Raji (cell line): Measurements from ENCODE around the gene DYNC2H1.

Experiments used
- POLR2A ChIP-seq: IDR thresholded peaks from 2 replicates; pipeline ENCODE4 v1.6.1; 2011; ENCODE audit warnings: low read depth, low read length, control low read depth; ENCODE audit not compliant: insufficient read depth

Gene DYNC2H1

GRCh38 chr11:103215812-103216211 lies 106.6 kb downstream of the DYNC2H1 start:
- TF ChIP-seq POLR2A: no peak

- no peak for TF ChIP-seq POLR2A
These were observed 110.9 kb downstream of the DYNC2H1 start for GRCh38 chr11:103220133-103220532.

DNA sequence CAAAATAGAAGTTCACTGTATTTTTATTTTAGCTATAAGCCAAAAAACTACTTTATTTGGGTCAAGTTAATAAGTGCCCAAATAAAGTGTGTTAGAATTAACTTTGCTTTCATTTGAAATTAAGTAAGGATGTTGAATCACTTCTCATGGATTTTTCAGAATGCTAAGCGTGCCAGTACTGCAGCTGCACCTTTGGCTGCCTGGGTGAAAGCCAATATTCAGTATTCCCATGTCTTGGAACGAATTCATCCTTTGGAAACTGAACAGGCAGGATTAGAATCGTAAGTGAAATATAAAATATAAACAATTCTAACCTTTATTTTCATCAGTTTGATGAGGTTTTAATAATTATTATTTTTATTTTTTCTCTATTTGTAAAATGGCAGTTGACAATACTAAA lies 113.6 kb downstream of the DYNC2H1 start:
- no peak for TF ChIP-seq POLR2A

DNA sequence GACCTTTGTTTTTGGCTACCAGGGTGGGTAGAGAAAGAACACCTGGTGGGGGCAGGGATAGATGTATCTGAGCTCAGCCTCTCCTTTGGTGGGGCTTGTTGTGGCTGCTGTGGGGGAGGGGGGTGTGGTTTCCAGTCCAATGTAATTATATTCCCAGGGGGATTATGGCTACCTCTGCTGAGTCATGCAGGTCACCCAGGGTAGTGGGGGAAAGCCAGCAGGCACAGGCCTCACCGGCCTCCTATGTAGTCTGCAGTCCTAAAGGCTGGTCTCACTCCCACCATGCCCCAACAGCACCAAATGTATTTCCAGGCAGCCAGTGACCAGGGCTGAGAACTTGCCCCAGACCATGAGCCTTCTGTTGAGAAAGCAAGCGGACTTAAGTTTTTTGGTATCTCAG lies 119.6 kb downstream of the DYNC2H1 start:
- TF ChIP-seq POLR2A: no peak

- no peak for TF ChIP-seq POLR2A
These were observed 125.7 kb downstream of the DYNC2H1 start for GRCh38 chr11:103234974-103235373.

DNA sequence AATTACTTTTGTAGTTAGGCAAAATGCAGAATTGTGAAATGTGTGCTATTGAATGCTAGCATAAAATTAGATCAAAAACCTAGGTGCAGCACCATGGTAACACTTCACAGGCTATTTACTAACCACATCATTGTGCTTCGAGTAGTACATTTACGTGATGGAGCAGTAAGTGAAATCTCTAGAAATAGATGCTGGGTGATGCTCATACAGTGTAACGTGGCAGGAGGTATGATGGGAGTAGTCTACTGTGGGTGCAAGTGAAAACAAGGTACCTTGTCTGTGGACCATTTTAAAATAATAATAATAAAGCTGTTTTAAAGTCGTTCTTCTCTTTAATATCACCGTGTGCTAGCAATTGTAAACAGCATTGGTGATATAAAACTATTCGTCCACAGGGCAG lies 132.3 kb downstream of the DYNC2H1 start:
- TF ChIP-seq POLR2A: no peak

DNA sequence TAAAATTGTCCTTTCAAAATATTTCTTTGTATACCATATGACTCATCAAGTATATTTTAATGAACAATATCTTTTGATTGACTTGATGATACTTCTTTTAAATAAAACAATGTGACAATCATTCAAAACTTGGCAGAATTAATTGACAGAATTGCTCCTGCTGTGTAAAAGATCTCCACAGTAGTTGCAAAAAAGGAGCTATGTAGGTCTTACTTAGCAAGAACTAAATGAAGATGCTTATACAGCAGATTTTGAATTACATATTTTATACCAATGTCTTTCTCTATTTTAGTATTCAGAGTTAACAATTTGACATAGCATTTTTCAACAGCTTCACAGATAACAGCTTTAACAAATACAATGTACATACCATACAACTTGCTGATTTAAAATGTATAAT lies 144.9 kb downstream of the DYNC2H1 start:
- TF ChIP-seq POLR2A: no peak

DNA sequence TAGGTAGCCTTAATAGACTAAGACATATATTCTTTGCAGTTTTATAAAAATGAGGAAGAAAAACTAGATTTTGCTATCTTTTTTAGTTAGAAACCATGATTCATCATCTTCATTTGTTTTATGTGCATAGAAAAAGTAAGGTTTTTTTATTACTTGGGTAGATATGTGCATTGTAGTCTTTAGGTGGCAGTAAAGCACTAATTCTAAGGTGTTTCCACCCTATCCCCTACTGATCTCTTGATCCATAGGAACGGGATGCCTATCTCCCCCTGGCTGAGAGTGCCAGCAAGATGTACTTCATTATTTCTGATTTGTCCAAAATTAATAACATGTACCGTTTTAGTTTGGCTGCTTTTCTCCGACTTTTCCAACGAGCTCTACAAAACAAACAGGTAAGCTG lies 148.1 kb downstream of the DYNC2H1 start:
- no peak for TF ChIP-seq POLR2A

DNA sequence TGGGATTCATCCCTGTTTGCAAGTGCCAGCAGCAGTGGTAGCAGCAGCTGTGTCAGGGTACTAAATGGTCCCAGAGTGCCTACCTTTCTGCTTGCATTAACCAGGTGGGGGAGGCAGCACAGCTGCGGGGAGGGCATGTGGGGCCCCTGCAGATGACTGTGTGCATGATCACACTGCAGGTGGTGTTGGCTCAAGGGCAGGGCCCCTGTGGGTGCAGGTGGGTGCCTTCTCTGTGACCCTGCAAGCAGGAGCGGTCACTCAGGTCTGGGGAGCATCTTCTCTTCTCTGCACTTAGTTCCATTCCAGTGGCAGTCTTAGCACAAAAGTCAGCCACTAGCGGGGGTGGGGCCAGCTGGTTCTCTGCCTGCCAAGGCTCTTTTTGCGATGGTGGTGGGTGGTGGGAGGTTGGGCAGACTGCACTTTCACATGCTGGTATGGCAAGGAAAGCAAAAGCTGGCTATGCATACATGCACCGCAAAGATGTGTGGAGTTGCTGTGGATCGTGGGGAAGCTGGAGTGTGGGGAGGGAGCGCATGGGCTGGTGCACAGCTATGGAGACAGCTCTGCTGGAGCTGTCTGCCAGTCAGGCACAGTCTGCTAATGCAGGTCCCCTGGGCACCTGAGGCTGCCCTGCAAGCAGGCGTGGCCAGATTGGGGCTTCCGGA lies 157.1 kb downstream of the DYNC2H1 start:
- no peak for TF ChIP-seq POLR2A

GRCh38 chr11:103272876-103273275 lies 163.7 kb downstream of the DYNC2H1 start:
- no peak for TF ChIP-seq POLR2A

GRCh38 chr11:103274025-103274424 lies 164.8 kb downstream of the DYNC2H1 start:
- no peak for TF ChIP-seq POLR2A

DNA sequence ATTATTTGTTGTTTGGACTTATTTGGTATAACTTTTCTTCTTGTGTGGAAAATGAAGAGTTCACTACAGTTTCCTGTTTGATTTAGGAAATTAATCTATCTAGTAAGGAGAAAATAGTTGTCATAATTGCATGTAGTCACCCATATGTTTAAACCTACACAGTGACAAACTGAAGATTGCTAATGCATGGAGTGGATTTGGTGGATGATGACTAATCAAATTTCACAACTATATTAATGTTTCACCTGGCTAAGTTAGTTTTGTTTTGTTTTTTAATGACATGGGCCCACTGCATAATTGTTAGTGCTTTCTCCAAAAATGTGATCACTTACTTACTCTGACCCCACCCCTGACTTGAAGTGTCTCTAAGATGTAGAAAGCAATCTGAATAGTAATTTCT lies 170.6 kb downstream of the DYNC2H1 start:
- TF ChIP-seq POLR2A: no peak

DNA sequence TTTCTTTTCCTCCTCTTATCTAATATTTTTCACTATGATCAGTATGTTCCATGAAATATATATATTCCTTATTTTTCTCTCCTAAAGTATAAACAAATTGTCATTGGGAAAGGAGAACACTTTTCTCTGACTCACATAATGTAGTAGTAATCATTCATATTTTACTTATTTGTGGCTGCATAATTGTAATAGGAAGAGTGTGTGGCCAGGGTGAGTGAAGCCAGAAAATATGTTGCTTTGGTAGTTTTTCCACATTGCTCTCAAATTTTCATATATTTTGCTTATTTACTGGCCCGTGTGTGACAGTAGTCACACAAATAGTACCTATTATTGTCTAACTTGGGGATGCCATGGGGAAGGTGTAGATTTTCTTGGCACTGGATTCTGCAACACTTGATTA lies 172.1 kb downstream of the DYNC2H1 start:
- TF ChIP-seq POLR2A: no peak

DNA sequence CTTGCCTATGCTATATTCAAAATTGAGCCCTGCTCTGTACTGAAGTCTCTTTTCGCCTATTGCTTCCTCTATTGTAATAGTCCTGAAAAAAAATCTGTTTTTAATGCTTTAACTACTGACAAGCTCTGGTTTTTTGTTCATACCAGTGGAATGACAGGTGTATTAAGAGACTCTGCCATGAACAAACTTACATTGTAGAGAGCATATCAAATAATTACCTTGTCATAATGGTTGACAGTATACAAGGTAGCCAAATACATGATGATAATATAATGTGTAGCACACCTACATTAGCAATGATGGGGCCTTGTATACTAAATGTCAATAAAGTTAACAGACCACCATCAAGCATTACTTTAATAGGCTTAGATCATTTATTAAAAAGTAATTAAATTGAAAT lies 175.0 kb downstream of the DYNC2H1 start:
- no peak for TF ChIP-seq POLR2A

DNA sequence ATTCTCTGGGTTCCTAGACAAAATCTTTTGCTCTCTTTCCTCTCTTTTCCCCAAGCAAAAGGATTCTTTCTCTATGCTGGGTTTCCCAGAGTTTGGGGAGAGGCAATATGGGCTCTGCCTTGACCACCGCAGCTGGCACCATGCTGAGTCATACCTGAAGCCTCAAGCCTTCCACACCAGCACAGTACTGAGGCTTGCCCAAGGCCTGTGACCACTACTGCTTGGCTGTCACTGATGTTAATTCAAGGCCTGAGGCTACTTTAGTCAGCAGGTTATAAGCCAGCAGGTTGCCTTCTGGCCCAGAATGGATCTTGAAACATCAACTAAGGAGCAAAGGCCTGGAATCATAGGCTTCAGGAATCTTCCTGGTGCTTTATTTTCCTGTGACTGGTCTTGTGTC lies 185.3 kb downstream of the DYNC2H1 start:
- no peak for TF ChIP-seq POLR2A

DNA sequence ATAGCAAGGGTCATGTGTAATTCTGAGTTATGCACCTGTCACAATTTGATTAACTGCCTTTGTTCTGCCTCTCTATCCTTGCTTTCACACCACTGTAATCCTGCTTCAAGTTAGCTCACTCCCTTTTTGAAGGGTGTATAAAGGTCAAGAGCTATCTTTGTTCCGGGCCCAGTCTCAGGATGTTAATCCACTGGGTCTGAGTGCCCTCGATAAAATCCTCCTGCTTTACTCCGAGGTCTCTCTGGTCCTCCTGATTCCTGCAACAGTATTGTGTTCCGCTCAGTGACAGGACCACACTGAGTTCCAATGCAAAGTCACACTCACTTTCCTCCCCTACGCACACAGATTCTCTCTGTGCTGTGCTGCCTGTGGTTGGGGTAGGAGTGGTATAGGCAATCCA lies 186.5 kb downstream of the DYNC2H1 start:
- no peak for TF ChIP-seq POLR2A

- no peak for TF ChIP-seq POLR2A
These were observed 188.7 kb downstream of the DYNC2H1 start for GRCh38 chr11:103297900-103298299.
